HG03095 (cell line): ENCODE measurements around the gene ANLN.
"Not testable (repeated sequence)": the region's sequence is repeated elsewhere in the genome, so short reads cannot be mapped to it uniquely, and the experiment has no call there.

Experiments
- ATAC-seq: cut with Tn5 transposase; IDR thresholded peaks from one replicate; pipeline ENCODE4 v1.9.1; 2021; ENCODE audit warnings: moderate library complexity; ENCODE audit not compliant: unreplicated experiment

ANLN gene

DNA sequence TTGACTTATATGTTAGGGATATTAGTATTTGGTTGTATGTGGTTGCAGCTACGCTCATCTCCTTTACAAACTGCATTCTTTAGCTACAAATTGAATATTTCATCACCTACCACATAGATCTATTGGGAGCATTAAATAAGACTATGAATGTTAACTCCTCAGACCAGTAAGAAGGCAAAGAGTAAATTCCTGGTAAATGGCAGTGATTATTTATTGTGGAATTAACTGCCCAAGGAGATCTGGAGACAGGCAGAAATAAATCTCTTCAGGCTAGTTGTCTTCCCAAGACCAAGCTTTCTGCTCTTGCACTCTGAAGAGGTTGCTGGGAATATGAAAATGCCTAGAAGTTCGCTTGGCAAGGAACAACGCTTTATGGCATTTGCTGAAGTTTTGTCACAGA is 74.6 kb downstream of the ANLN start:
- no peak for ATAC-seq

DNA sequence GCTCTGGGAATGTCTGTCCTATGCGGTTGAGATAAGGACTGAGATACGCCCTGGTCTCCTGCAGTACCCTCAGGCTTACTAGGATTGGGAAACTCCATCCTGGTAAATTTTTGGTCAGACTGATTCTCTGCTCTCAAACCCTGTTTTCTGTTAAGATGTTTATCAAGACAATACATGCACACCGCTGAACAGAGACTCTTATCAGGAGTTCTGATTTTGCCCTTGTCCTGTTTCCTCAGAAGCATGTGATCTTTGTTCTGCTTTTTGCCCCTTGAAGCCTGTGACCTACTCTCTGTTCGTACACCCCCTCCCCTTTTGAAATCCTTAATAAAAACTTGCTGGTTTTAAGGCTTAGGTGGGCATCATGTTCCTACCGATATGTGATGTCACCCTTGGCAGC is 76.3 kb downstream of the ANLN start:
- ATAC-seq, result not testable (repeated sequence)

DNA sequence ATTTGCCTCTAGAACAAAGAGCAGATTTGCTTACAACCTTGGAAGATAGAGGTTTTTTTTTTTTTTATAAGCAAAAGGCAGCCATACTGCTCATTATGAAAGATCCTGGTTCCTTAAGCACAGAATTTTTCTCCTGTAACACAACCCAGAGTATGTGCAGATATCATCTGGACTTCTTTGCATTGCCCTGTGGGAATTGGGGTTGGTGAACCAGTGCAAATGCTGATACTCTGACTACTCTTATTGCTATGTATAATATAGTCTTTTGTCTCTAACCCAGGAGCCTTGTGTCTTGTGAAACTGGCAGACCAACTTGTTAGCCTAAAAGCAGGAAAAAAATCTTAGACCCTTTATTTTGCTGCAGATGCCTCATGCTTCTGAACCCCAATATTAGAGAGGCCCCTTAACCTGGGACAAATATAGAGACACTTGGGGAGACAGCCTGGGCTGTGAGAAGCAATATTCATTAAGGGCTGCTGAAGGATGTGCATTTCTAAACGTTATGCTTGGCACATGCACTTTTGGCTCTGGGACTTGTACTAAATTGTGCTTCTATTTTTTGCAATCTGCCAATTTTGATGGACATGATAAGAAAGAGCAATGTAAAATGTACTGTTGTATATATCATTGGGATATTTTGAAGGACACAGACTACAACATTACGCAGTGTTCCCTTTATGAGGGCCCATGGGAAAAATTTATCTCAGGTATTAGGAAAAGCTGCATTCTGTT is 78.9 kb downstream of the ANLN start:
- ATAC-seq, result no peak

DNA sequence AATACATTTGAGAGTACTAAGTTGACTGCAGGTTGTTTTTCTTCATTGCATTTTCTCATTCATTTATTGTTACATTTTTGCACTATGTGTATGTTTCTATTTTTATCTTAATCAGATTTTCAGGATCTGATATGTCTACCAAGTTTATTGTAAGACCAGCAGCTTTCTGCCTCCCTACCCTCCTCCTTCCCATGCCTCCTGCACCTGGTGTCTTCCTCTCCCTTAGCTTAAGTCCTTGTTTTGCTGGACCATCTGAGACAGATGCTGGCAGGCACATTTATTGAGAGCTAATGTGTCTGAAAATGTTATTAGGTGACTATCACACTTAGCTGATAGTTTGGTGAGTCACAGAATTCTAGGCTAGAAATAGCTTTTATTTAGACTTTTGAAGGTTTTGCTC is 79.6 kb downstream of the ANLN start:
- no peak for ATAC-seq

DNA sequence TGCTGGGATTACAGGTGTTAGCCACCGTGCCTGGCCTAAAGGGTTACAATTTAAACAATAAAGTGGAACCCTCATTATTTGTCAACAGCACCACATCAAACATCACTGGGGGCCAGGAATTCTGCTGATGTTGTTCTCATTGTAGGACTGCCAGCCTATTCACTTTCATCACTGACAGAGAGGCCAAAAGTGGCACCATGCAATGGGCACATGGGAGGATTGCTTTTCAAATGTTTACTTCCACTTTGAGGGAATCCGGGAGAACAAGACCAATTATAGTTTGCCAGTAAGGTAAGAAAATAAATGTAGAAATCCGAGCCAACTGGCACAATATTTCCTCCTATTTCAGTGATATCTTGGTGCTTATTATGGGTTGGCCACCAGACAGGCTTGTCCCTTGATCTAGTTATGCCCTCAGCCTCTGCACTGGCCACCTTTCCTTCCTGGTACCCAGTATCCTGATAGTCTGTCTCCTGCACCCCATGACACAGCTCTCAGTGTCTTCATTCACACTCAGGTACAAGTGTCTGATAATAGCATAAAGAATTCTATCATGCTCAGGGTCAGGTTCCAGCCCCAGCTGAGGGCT is 82.6 kb downstream of the ANLN start:
- ATAC-seq, result no peak

DNA sequence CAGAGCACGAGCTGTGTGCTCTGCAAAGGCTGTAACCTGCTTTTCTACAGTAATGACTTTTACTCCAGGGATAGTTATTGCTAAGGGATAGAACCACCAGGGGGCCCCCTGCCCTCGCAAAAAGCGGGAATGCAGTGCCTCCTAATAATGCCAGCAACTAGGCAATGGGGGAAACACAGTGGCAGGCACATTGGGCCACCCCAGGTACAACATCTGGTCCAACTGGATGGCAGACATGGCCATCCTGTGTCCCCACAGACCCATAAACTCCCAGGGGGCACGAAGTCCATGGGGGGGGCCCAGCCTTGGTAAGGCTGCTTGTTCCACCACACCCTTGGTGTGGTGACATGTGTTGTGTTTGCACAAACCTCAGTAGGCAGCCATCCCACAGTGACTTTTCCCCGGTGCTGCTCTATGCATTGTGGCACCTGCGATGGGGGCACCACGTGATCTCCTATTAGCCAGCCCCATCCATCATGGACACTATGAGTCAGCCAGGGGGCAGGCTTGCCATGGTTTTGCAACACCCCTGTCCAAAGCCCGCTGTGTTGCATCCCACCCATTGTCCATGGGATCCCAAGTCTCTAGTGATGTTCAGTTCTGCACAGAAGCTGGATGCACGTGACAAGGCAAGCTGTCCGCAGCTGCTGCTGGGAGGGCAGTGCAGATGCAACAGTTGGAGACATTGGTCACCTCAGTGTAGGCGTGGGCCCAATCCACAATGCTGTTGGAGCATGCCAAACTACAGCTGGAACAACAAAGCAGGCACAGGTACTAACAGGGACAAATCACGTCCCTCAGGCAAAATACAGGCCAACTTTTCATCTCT is 84.0 kb downstream of the ANLN start:
- no peak for ATAC-seq

DNA sequence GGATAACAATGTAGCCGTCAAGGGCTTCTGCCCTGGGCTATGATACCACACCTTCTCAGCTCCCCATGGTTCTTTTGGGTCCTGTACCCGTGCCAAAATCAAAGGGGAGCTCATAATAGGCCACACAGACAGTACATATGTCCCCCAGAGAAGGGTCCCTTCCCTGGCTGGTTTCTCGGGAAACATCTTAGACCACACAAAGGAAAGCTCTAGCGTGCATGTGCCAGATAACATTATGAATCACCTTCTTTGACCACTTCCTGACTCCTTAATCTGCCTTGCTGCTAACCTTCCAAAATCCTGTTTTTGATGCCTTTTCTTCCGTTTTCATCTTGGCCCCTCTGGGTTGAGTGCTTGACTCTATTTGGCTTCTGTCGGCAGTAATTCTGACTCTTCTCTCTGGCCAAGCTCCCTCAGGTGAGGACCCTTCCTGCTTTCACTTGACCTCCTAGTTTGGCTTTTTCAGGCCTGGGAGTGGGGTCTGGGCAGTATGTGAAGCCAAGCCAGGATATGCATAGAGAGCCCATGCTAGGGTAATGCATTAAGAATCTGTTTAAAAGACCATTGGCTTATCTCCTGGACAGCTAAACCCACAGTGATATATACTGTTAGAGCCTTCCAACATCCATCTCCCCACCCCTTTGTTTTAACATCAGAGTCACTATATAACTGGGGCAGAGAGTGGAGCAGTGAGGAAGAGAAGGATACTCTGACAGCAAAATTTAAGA is 84.8 kb downstream of the ANLN start:
- no peak for ATAC-seq

DNA sequence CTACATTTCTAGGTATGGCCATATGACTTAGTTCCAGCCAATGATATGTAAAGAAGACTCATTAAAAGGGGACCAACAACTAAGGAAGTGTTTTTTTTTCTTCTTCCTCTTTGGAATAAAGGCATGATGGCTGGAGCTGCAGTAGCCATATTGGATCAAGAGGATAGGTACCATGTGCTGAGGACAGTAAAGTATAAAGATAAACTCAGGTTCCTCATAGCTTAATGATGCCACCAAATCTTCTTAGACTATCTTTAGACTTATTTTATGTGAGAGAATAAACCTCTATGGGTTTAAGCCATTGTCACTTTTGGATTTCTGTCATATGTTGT is 85.3 kb downstream of the ANLN start:
- no peak for ATAC-seq

DNA sequence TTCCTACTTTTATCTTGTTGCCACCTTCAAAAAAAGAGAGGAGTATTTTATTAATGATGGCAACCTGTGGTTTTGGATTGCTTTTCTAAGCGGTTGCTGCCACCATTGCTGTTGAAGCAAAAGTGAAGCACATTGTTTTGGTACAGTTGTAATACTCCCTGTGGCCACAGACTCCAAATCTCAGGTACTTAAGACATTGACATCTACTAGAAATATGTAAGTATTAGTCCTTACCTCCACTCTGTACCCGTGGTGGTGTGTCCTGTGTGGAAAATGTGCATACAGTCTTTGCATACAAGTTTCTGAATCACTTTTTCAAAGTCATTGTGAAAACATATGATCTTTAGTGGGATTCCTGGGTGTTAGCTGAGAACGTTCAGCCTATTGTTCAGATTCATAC is 85.7 kb downstream of the ANLN start:
- ATAC-seq, result no peak

DNA sequence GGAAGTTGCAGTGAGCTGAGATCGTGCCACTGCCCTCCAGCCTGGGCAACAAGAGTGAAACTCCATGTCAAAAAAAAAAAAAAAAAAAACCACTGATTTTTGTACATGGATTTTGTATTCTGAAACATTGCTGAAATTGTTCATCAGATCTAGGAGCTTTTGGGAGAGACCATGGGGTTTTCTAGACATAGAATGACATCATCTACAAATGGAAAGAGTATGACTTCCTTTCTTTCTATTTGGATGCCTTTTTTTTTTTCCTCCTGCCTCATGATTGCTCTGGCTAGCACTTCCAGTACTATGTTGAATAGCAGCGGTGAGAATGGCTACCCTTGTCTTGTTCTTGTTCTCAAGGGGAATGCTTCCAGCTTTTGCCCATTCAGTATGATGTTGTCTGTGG is 89.1 kb downstream of the ANLN start:
- ATAC-seq, result no peak

DNA sequence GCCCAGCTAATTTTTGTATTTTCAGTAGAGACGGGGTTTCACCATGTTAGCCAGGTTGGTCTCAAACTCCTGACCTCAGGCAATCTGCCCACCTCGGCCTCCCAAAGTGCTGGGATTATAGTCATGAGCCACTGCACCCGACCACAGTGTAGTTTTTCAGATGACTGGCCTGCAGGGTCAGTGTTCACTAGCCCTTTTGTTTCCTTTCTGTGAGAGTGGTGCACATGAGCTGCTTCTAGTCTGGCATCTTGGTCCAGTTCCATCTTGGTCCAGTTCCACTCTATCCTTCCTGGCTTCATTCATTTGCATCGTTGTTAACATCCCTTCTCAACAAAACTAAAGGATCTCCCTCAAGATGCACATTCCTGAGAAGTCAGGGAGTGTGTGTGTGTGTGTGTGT is 94.2 kb downstream of the ANLN start:
- not testable (repeated sequence) for ATAC-seq

DNA sequence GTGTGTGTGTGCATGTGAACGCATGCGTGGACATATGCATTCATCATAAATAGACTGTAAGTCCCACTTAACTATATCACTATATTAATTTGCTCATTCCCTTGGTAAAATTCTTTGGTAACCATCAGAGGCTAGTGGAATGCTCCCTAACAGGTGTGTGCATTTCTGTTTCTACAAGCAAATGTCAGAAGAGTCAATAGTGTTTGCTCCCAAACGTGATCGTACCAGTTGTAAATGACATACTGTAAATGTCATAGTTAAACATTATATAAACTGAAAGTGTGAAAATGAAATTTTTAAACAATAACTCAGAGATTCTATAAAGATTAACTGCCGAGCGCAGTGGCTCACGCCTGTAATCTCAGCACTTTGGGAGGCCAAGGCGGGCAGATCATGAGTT is 94.6 kb downstream of the ANLN start:
- no peak for ATAC-seq

DNA sequence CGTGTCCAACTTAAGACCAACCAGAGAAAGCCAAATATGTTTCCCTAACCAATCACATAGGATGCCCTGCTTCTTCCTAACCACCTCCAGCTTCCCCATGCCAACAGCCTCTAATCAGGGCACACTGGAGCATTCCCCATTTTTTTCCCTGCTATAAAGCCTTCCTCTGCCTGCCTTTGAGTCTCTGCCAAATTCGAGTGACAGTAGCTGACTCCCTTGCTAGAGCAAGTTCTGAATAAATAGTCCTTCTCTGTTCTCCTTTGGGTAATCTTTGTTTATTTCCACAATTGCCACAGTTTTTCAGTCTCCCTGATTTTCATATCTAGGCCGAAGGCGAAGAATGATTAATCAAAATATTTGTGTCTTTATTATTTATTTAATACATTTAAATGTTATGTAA is 96.7 kb downstream of the ANLN start:
- no peak for ATAC-seq

DNA sequence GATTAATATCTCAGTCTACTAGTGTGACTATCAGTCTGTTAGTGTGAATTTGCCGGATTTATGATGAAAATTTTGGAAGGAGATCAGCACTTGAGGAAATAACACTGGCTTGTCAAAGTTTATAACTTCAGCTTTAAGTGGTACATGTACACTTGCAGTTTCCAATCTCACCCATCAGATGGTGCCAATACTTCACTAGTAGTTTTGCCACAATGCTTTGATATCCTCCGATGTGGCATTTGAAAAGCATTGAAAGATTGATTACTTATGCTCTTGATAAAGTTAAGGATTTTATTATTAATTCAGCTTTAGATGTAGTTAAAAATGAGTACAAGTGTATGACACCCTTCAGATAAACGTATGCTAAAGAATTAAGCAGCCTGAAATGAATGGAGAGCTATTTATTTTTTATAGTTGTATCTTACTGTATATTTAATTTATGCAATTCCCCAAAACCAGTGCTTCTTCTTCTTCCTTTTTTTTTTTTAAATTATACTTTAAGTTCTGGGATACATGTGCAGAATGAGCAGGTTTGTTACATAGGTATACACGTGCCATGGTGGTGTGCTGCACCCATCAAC is 98.2 kb downstream of the ANLN start:
- no peak for ATAC-seq

DNA sequence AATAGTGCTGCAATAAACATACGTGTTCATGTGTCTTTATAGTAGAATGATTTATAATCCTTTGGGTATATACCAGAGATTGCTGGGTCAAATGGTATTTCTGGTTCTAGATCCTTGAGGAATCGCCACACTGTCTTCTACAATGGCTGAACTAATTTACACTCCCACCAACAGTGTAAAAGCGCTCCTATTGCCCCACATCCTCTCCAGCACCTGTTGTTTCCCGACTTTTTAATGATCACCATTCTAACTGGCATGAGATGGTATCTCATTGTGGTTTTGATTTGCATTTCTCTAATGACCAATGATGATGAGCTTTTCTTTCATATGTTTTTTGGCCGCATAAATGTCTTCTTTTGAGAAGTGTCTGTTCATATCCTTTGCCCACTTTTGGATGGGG is 99.0 kb downstream of the ANLN start:
- not testable (repeated sequence) for ATAC-seq

DNA sequence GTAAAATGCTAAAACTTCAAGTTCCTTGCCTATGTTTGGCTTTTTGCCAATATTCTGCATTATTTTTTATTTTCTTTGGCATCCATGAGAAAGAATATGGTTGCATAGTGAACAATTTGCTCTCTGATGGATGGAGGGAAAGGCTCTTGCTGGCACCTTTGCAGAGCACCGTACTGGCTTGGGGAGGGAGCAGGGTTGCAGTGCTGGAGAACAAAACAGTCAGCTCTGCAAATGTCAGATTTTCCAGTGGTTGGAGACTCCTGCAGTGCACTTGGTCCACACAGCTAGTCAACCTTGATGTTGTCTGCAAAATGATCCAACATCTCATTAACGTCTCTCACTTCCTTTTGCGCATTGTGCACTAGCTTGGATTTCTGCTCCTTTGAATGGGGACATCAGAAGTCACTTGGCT is 100.8 kb downstream of the ANLN start:
- ATAC-seq, result no peak

DNA sequence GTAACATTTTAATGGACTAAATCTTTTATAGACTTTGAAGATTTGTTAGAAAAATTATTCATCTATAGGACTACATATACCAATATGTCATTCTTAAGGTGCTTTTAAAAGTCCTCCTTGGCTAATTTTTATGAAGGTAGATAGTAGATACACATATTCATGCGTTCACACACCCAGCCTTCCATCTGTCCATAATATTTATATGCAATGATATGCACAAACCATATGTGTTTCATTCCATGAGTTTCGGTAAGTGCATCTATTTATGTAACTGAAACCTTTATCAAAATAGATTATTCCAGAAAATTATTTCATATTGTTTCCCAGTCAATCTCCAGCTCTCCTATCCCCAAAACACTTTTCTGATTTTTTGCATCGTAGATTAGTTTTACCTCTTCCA is 101.7 kb downstream of the ANLN start:
- ATAC-seq, result no peak

DNA sequence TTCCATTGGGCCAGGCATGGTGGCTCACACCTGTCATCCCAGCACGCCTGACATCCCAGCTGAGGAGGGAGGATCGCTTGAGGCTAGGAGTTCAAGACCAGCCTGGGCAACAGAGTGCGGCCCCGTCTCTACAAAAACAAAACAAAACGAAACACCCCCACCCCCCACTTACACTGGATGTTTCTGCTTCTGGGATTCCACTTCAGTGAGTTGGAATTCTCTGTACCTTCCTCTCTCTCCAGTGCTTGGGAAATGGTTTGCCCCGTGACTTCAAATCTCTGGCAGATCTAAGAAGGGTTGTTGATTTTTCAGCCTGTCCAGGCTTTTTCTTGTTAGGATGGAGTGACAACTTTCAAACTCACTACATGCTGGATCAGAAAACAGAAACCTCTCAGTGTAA is 106.9 kb downstream of the ANLN start:
- ATAC-seq, result no peak

DNA sequence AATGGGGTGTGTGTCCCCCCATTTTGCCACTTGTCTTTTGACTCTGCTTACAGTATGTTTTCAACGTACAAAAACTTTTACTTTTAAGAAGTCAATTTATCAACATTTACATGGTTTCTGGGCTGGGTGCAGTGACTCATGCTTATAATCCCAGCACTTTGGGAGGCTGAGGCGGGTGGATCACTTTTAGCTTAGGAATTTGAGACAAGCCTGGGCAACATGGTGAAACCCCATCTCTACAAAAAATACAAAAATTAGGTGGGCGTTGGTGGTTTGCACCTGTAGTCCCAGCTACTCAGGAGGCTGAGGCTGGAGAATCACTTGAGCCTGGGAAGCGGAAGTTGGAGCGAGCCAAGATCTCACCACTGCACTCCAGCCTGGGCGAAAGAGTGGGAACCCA is 107.5 kb downstream of the ANLN start:
- not testable (repeated sequence) for ATAC-seq

DNA sequence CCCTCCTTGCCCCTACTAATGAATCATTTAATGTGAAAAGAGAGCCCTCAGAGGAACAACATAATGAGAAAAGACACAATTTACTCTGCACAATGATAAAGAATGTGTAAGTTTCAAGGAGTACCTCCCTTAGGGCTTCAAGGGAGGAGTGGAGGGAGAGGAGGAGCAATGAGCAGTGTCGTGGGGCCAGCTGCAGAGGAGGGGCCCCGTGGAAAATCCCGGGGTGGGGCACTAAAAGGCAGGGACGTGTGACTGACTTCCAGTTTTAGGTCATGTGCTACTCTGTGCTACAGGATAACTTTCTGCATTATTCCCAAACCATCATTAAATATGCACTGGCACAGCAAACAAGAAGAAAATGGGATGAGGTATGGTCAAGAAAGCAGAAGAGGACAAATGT is 108.1 kb downstream of the ANLN start:
- ATAC-seq, result no peak
